CD14-positive monocyte (primary cell): ENCODE results near the gene ZNF326. TPM values are rescaled to one million over a fixed set of nuclear protein-coding genes. Genes with fewer than 3 reads are reported as not detected.

Experiments
- DNase-seq, 3 donors: peaks; one replicate each; pipeline ENCODE4 v3.0.0-alpha.2; 2011 to 2022
- H2AFZ ChIP-seq: 2 replicates; pipeline ENCODE4 v1.6.0; 2012; ENCODE audit warnings: mild to moderate bottlenecking, low read depth, low read length, inconsistent platforms; ENCODE audit not compliant: insufficient read depth, poor library complexity, severe bottlenecking
- H3K27ac ChIP-seq, 2 donors: 1 replicate in 1 of 2; 2 replicates in 1 of 2; pipeline ENCODE4 v1.5.1; 2012 to 2013; ENCODE audit warnings: low read length in 2 of 2, control low read depth in 1 of 2, inconsistent platforms in 1 of 2, low read depth in 1 of 2, mild to moderate bottlenecking in 1 of 2
- H3K27me3 ChIP-seq, 2 donors: one replicate each; pipeline versions ENCODE4 v1.6.0 to v1.6.1; 2011 to 2013; ENCODE audit warnings: low read length in 2 of 2; ENCODE audit not compliant: control insufficient read depth in 2 of 2, insufficient read depth in 2 of 2
- H3K36me3 ChIP-seq, 2 donors: replicated peaks in 1 of 2; 1 replicate in 1 of 2; 2 replicates in 1 of 2; pipeline versions ENCODE4 v1.5.1 to v1.6.1; 2012 to 2013; ENCODE audit warnings: low read length in 2 of 2, control low read depth in 1 of 2, inconsistent platforms in 1 of 2, mild to moderate bottlenecking in 1 of 2; ENCODE audit not compliant: insufficient read depth in 2 of 2, control insufficient read depth in 1 of 2
- H3K4me1 ChIP-seq, 2 donors: 1 replicate in 1 of 2; 2 replicates in 1 of 2; pipeline versions ENCODE4 v1.5.1 to v1.6.1; 2012 to 2013; ENCODE audit warnings: low read length in 2 of 2, control low read depth in 1 of 2, inconsistent platforms in 1 of 2, mild to moderate bottlenecking in 1 of 2, moderate library complexity in 1 of 2; ENCODE audit not compliant: insufficient read depth in 2 of 2, control insufficient read depth in 1 of 2
- H3K4me2 ChIP-seq: replicated peaks from 2 replicates; pipeline ENCODE3; 2012; ENCODE audit warnings: low read length, moderate library complexity, mild to moderate bottlenecking; ENCODE audit not compliant: poor library complexity, severe bottlenecking; ENCODE audit errors: extremely low read depth
- H3K4me3 ChIP-seq, 3 experiments: fragments of 200-600 bp in 1 of 3; sonication (generic) in 1 of 3; replicated peaks in 1 of 3; 1 replicate in 2 of 3; 2 replicates in 1 of 3; pipeline ENCODE4 v1.5.1; 2011 to 2013; ENCODE audit warnings: low read length in 3 of 3, mild to moderate bottlenecking in 3 of 3, control low read depth in 2 of 3, low read depth in 2 of 3, inconsistent platforms in 1 of 3, moderate library complexity in 1 of 3
- H3K79me2 ChIP-seq: 2 replicates; pipeline ENCODE4 v1.6.0; 2012; ENCODE audit warnings: mild to moderate bottlenecking, control low read depth, inconsistent platforms, low read length, moderate library complexity; ENCODE audit not compliant: insufficient read depth
- H3K9ac ChIP-seq: 2 replicates; pipeline ENCODE4 v1.6.0; 2017; ENCODE audit warnings: low read length, mild to moderate bottlenecking; ENCODE audit not compliant: insufficient read depth, poor library complexity, severe bottlenecking
- H3K9me3 ChIP-seq, 2 donors: replicated peaks in 1 of 2; 1 replicate in 1 of 2; 2 replicates in 1 of 2; pipeline versions ENCODE4 v1.5.1 to v1.6.1; 2012 to 2013; ENCODE audit warnings: low read length in 2 of 2, control low read depth in 1 of 2; ENCODE audit not compliant: control insufficient read depth in 1 of 2, insufficient read depth in 1 of 2
- H4K20me1 ChIP-seq: 2 replicates; pipeline ENCODE4 v1.6.0; 2012; ENCODE audit warnings: mild to moderate bottlenecking, low read length, control low read depth, moderate library complexity; ENCODE audit not compliant: insufficient read depth
- H3K27ac Mint-ChIP-seq, 7 donors: one replicate each; pipeline ENCODE4 v1.8.0; 2020; ENCODE audit warnings: mild to moderate bottlenecking in 7 of 7, mixed read lengths in 7 of 7, moderate library complexity in 6 of 7, inconsistent platforms in 2 of 7
- H3K27me3 Mint-ChIP-seq, 3 donors: one replicate each; pipeline ENCODE4 v1.8.0; 2021 to 2022; ENCODE audit warnings: low read depth in 3 of 3, mild to moderate bottlenecking in 3 of 3, mixed read lengths in 3 of 3, moderate library complexity in 3 of 3, inconsistent platforms in 1 of 3
- H3K36me3 Mint-ChIP-seq, 2 donors: one replicate each; pipeline ENCODE4 v1.8.0; 2020; ENCODE audit warnings: mixed read lengths in 2 of 2, inconsistent platforms in 1 of 2, mild to moderate bottlenecking in 1 of 2
- H3K4me1 Mint-ChIP-seq: one replicate; pipeline ENCODE4 v1.8.0; 2020; ENCODE audit warnings: mild to moderate bottlenecking, mixed read lengths
- H3K4me3 Mint-ChIP-seq, 2 donors: one replicate each; pipeline ENCODE4 v1.8.0; 2020; ENCODE audit warnings: mild to moderate bottlenecking in 2 of 2, mixed read lengths in 2 of 2, moderate library complexity in 1 of 2
- H3K9me3 Mint-ChIP-seq, 7 donors: one replicate each; pipeline ENCODE4 v1.8.0; 2020 to 2022; ENCODE audit warnings: mixed read lengths in 7 of 7, mild to moderate bottlenecking in 6 of 7, moderate library complexity in 6 of 7, inconsistent platforms in 2 of 7
- WGBS: methylation state at CpG from one replicate; pipeline ENCODE4 v1.1.5; 2013; ENCODE audit warnings: missing lambda C conversion rate; ENCODE audit not compliant: insufficient coverage; 5-methylcytosine and 5-hydroxymethylcytosine counted together
- intact Hi-C, 2 donors: fragments of 100-400 bp; cut with micrococcal nuclease; formaldehyde crosslinking; loops; one replicate each; pipeline versions ENCODE4 v1.15.0 to v1.15.1; 2023
- polyA plus RNA-seq, 3 donors: library from polyadenylated mRNA; depleted of rRNA in 1 of 3; unstranded in 2 of 3; stranded (reverse) in 1 of 3; fragments of 300-500 nt in 2 of 3; fragments of >200 nt in 1 of 3; fragmentation: Illumina TruSeq in 2 of 3; gene quantifications; 1 replicate in 2 of 3; 2 replicates in 1 of 3; pipeline ENCODE4 v1.2.3, GENCODE V29; 2012 to 2021
- TF ChIP-seq, protein P1 (sequence below): fragments of 200-600 bp; IDR thresholded peaks from one replicate; pipeline ENCODE4 v1.8.0; 2022; ENCODE audit warnings: antibody characterized with exemption, mild to moderate bottlenecking

The ZNF326 gene
- polyA plus RNA-seq, 3 donors: 3.8 to 5.0 (median 4.5) TPM

DNA sequence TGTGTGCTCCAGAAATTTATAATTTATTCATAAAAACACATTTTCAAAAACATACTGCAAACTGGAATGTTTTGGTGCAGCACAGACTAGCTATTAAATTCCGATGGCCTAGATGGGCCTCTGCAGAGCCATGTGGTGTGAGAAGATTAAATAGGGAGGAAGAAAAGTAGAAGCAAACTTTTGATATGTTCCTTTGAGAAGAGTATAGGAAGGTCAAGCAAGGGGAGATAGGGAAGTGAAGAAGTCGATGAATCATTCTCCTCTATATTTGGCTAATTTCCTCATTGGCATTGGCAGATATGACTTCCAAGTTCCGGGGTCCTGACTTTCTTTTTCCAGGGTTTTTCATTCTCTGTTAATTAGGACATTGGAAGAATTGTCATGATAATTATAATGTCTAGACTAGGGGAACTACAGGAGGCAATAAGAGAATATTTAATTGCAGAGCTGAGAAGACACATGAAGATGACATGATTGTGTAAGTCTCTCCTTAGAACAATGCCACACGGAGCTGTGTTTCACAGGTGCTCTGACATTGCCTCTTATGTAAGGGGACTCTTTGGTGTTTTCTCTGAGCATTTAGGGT lies 19.3 kb upstream of the ZNF326 start:
- H3K27me3 Mint-ChIP-seq: peaks cover 0 to 4% (median 2%) of the 10 kb centered on the region in 3 donors
- H3K9me3 ChIP-seq: no peaks in the 10 kb centered on the region
- 0% methylated on average over 1 of the region's 4 CpGs for WGBS
- DNase-seq: peak; percentile 28 to 71 (median 69)
- H3K4me3 ChIP-seq: peak overlapping the region in 2 of 3 experiments; percentile 9 to 63
- peak overlapping the region; percentile 74 for H3K4me2 ChIP-seq
- peak overlapping the region; percentile 55 to 88 for H3K4me3 Mint-ChIP-seq
- H3K27me3 ChIP-seq: no peaks in the 10 kb centered on the region
- no peaks in the 10 kb centered on the region for H3K36me3 ChIP-seq
- intact Hi-C loops: loop anchor here in 1 of 2 donors (5.0 kb wide), 1 partner anchor 33 kb away; no protein-coding TSS in a partner anchor
- no peaks in the 10 kb centered on the region for H3K36me3 Mint-ChIP-seq
- TF ChIP-seq, protein P1, sequence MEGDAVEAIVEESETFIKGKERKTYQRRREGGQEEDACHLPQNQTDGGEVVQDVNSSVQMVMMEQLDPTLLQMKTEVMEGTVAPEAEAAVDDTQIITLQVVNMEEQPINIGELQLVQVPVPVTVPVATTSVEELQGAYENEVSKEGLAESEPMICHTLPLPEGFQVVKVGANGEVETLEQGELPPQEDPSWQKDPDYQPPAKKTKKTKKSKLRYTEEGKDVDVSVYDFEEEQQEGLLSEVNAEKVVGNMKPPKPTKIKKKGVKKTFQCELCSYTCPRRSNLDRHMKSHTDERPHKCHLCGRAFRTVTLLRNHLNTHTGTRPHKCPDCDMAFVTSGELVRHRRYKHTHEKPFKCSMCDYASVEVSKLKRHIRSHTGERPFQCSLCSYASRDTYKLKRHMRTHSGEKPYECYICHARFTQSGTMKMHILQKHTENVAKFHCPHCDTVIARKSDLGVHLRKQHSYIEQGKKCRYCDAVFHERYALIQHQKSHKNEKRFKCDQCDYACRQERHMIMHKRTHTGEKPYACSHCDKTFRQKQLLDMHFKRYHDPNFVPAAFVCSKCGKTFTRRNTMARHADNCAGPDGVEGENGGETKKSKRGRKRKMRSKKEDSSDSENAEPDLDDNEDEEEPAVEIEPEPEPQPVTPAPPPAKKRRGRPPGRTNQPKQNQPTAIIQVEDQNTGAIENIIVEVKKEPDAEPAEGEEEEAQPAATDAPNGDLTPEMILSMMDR: no peak
- no peaks in the 10 kb centered on the region for H3K9me3 Mint-ChIP-seq
- H3K27ac ChIP-seq: peak overlapping the region in 1 of 2 donors; percentile 63
- H3K79me2 ChIP-seq: no peaks in the 10 kb centered on the region
- H3K4me1 Mint-ChIP-seq: peaks cover 29% of the 10 kb centered on the region
- peaks cover 25 to 26% of the 10 kb centered on the region in 2 donors for H3K4me1 ChIP-seq
- no peak overlapping the region for H2AFZ ChIP-seq
- H3K9ac ChIP-seq: no peak overlapping the region
- H4K20me1 ChIP-seq: no peaks in the 10 kb centered on the region
- peak overlapping the region in 6 of 7 donors; percentile 66 to 88 (median 78) for H3K27ac Mint-ChIP-seq

DNA sequence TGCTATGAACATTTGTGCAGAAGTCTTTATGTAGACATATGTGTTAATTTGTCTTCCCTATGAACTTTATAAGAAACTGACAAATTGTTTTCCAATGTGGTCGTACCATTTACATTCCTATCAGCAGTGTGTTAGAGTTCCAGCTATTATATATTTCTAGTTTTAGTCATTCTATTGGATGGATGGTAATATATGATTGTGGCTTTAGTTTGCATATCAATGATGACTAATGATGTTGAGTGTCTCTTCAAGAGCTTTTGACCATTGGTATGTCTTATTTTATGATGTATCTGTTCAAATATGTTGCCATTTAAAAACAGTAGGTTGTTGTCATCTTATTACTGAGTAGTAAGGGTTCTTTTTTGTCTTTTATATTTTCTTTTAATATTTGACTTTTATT lies 16.2 kb upstream of the ZNF326 start:
- Histone ChIP-seq H3K27ac (no peak overlapping the region), H3K4me2 (no peak overlapping the region), H3K4me3 (no peak overlapping the region), H2AFZ (no peak overlapping the region), H3K79me2 (no peaks in the 10 kb centered on the region), H3K27me3 (no peaks in the 10 kb centered on the region), H4K20me1 (no peaks in the 10 kb centered on the region), H3K36me3 (no peaks in the 10 kb centered on the region), H3K9ac (no peak overlapping the region), H3K4me1 (peaks cover 19 to 21% of the 10 kb centered on the region in 2 donors), H3K9me3 (no peaks in the 10 kb centered on the region)
- H3K27ac Mint-ChIP-seq: no peak overlapping the region
- no peaks in the 10 kb centered on the region for H3K9me3 Mint-ChIP-seq
- TF ChIP-seq, protein P1: no peak
- peaks cover 23% of the 10 kb centered on the region for H3K4me1 Mint-ChIP-seq
- H3K27me3 Mint-ChIP-seq: peaks cover 0 to under 1% (median 0%) of the 10 kb centered on the region in 3 donors
- intact Hi-C loops: loop anchor here in 1 of 2 donors (5.0 kb wide), 1 partner anchor 36 kb away; no protein-coding TSS in a partner anchor
- no peaks in the 10 kb centered on the region for H3K36me3 Mint-ChIP-seq
- no peak overlapping the region for H3K4me3 Mint-ChIP-seq
- no CpG with 5 or more reads among the region's 1 CpG for WGBS
- no peak for DNase-seq
